ACHN (cell line): ENCODE results near the gene TRPC4.
A peak's percentile ranks its signal among the peaks of the same experiment; 100 is the strongest.

Source experiments
- DNase-seq: peaks from one replicate; pipeline ENCODE4 v3.0.0-alpha.2; 2015
- in situ Hi-C: cut with HindIII; loops from 2 replicates; pipeline ENCODE4 v1.10.0; 2017; ENCODE audit warnings: low sequenced_read_pairs, low pct_ligation_motif_present, low pct_unique_long_range_greater_than_20kb

Gene TRPC4

GRCh38 chr13:37869756-37870488 is at the start of gene TRPC4:
TSS of gene TRPC4 (minus strand) at chr13:37869772. CDS start at chr13:37783333, 86,439 bp downstream.
- DNase-seq: peak; percentile 82
- in situ Hi-C loops: no loop called here

GRCh38 chr13:37918751-37919150 is 49.2 kb upstream of the TRPC4 start:
- in situ Hi-C loops: no loop called here
- DNase-seq: no peak

- no peak for DNase-seq
- in situ Hi-C loops: no loop called here
These were observed 48.6 kb upstream of the TRPC4 start for GRCh38 chr13:37918116-37918714.

GRCh38 chr13:37914781-37915391 is 45.3 kb upstream of the TRPC4 start:
- no peak for DNase-seq
- in situ Hi-C loops: no loop called here

- in situ Hi-C loops: no loop called here
- no peak for DNase-seq
These were observed 41.2 kb upstream of the TRPC4 start for GRCh38 chr13:37910790-37911189.

- no peak for DNase-seq
- in situ Hi-C loops: no loop called here
These were observed 37.3 kb upstream of the TRPC4 start for GRCh38 chr13:37906880-37907279.

- in situ Hi-C loops: no loop called here
- no peak for DNase-seq
These were observed 36.2 kb upstream of the TRPC4 start for GRCh38 chr13:37905736-37906135.

- in situ Hi-C loops: no loop called here
These were observed 30.2 kb upstream of the TRPC4 start for GRCh38 chr13:37899753-37900152.

GRCh38 chr13:37893321-37893720 is 23.7 kb upstream of the TRPC4 start:
- DNase-seq: no peak
- in situ Hi-C loops: no loop called here

More at GRCh38 chr13:37899753-37900152, 30.2 kb upstream of the TRPC4 start:
- DNase-seq: no peak

GRCh38 chr13:37889820-37890219 is 20.2 kb upstream of the TRPC4 start:
- in situ Hi-C loops: no loop called here
- no peak for DNase-seq

- in situ Hi-C loops: no loop called here
- no peak for DNase-seq
These were observed 19.5 kb upstream of the TRPC4 start for GRCh38 chr13:37889102-37889501.

GRCh38 chr13:37886879-37887278 is 17.3 kb upstream of the TRPC4 start:
- in situ Hi-C loops: no loop called here

GRCh38 chr13:37884674-37885073 is 15.1 kb upstream of the TRPC4 start:
- in situ Hi-C loops: no loop called here
- no peak for DNase-seq

More at GRCh38 chr13:37886879-37887278, 17.3 kb upstream of the TRPC4 start:
- DNase-seq: no peak

- DNase-seq: no peak
- in situ Hi-C loops: no loop called here
These were observed 14.5 kb upstream of the TRPC4 start for GRCh38 chr13:37884026-37884425.

- DNase-seq: no peak
- in situ Hi-C loops: no loop called here
These were observed 9.3 kb upstream of the TRPC4 start for GRCh38 chr13:37878921-37879320.

- DNase-seq: no peak
- in situ Hi-C loops: no loop called here
These were observed 8.9 kb upstream of the TRPC4 start for GRCh38 chr13:37878496-37878895.

- peak; percentile 66 for DNase-seq
- in situ Hi-C loops: no loop called here
These were observed 1.5 kb upstream of the TRPC4 start for GRCh38 chr13:37870895-37871550.

GRCh38 chr13:37870489-37870845 is 895 bp upstream of the TRPC4 start:
- peak; percentile 14 for DNase-seq
- in situ Hi-C loops: no loop called here

GRCh38 chr13:37869506-37869755 is 141 bp downstream of the TRPC4 start:
- DNase-seq: no peak
- in situ Hi-C loops: no loop called here
